NCI-H69 (cell line): ENCODE results near the gene SEC31A.
"Not testable (repeated sequence)": the region's sequence is repeated elsewhere in the genome, so short reads cannot be mapped to it uniquely, and the experiment has no call there.

Source experiments
- DNase-seq: peaks from one replicate; lab custom pipeline; 2025; lab: John Stamatoyannopoulos, UW

Gene SEC31A

GRCh38 chr4:82896755-82897154 is 5.8 kb upstream of the SEC31A start:
- DNase-seq: no peak

- DNase-seq: no peak
These were observed 3.0 kb upstream of the SEC31A start for GRCh38 chr4:82893942-82894341.

GRCh38 chr4:82892467-82892802 is 1.5 kb upstream of the SEC31A start:
- DNase-seq: no peak

GRCh38 chr4:82891707-82892466 is 934 bp upstream of the SEC31A start:
- DNase-seq: peak; percentile 30

GRCh38 chr4:82890528-82890900 is 439 bp downstream of the SEC31A start:
- no peak for DNase-seq

- DNase-seq: no peak
These were observed 1.7 kb downstream of the SEC31A start for GRCh38 chr4:82889287-82889686.

GRCh38 chr4:82886147-82886942 is 4.6 kb downstream of the SEC31A start:
- no peak for DNase-seq

GRCh38 chr4:82885410-82885809 is 5.5 kb downstream of the SEC31A start:
- no peak for DNase-seq

- DNase-seq: no peak
These were observed 22.4 kb downstream of the SEC31A start for GRCh38 chr4:82868572-82868971.

- no peak for DNase-seq
These were observed 24.1 kb downstream of the SEC31A start for GRCh38 chr4:82866706-82867385.

GRCh38 chr4:82866033-82866432 is 24.9 kb downstream of the SEC31A start:
- DNase-seq: not testable (repeated sequence)

GRCh38 chr4:82865592-82865991 is 25.4 kb downstream of the SEC31A start:
- no peak for DNase-seq

- DNase-seq: no peak
These were observed 26.5 kb downstream of the SEC31A start for GRCh38 chr4:82864336-82864979.

GRCh38 chr4:82861529-82861928 is 29.4 kb downstream of the SEC31A start:
- no peak for DNase-seq

GRCh38 chr4:82860487-82860886 is 30.5 kb downstream of the SEC31A start:
- DNase-seq: not testable (repeated sequence)

GRCh38 chr4:82852751-82853285 is 38.1 kb downstream of the SEC31A start:
- DNase-seq: peak; percentile 1

- DNase-seq: peak; percentile 28
These were observed 38.8 kb downstream of the SEC31A start for GRCh38 chr4:82851885-82852750.

GRCh38 chr4:82851318-82851717 is 39.6 kb downstream of the SEC31A start:
- no peak for DNase-seq

- DNase-seq: no peak
These were observed 40.3 kb downstream of the SEC31A start for GRCh38 chr4:82850684-82851083.

GRCh38 chr4:82848706-82849105 is 42.2 kb downstream of the SEC31A start:
- no peak for DNase-seq

- peak; percentile 8 for DNase-seq
These were observed 48.4 kb downstream of the SEC31A start for GRCh38 chr4:82842593-82842992.
